OCI-LY1 (cell line): ENCODE results near the gene CD47.

ENCODE experiments used
- EZH2 ChIP-seq: fragments of 200-600 bp; sonication (generic), shearing (Covaris generic); IDR thresholded peaks from 2 replicates; pipeline ENCODE4 v1.8.0; 2017; ENCODE audit warnings: borderline replicate concordance, mixed run types, mild to moderate bottlenecking, antibody characterized with exemption, low read length, moderate library complexity, mixed read lengths
- TF ChIP-seq, protein P1 (sequence below): fragments of 200-600 bp; sonication (generic), shearing (Covaris generic); IDR thresholded peaks from 2 replicates; pipeline ENCODE4 v1.5.1; 2017; ENCODE audit warnings: mild to moderate bottlenecking, antibody characterized with exemption, low read length, moderate library complexity, mixed read lengths

DNA sequence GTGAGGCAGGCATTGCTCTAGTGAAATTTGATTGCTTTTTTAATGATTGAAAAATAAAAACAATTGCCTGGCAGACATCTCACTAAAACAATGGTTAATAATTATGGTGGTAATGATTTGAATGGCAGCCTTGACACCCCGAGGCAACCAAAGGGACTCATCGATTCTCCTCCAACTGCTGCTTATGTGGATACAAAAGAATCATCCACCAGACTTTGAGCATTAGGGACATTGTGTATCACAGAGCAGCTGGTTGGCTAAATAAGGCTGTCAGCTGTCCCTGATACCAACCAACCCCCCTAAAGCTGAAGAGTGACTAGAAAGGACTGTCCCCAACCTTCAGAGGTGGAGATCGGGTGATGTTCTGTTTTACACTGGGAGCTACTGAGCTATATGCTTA lies 1.7 kb upstream of the CD47 start:
- TF ChIP-seq, protein P1, sequence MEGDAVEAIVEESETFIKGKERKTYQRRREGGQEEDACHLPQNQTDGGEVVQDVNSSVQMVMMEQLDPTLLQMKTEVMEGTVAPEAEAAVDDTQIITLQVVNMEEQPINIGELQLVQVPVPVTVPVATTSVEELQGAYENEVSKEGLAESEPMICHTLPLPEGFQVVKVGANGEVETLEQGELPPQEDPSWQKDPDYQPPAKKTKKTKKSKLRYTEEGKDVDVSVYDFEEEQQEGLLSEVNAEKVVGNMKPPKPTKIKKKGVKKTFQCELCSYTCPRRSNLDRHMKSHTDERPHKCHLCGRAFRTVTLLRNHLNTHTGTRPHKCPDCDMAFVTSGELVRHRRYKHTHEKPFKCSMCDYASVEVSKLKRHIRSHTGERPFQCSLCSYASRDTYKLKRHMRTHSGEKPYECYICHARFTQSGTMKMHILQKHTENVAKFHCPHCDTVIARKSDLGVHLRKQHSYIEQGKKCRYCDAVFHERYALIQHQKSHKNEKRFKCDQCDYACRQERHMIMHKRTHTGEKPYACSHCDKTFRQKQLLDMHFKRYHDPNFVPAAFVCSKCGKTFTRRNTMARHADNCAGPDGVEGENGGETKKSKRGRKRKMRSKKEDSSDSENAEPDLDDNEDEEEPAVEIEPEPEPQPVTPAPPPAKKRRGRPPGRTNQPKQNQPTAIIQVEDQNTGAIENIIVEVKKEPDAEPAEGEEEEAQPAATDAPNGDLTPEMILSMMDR: no peak
- TF ChIP-seq EZH2: no peak
